Uterus (tissue), 4 donors: ENCODE measurements around the gene BACH2. TPM values are rescaled to one million over a fixed set of nuclear protein-coding genes. Genes with fewer than 3 reads are reported as not detected.

ENCODE experiments used
- DNase-seq, 2 donors: peaks; one replicate each; pipeline ENCODE4 v3.0.0-alpha.2; 2019 to 2020
- H3K27ac ChIP-seq, 2 donors: fragments of 200-600 bp; sonication (generic); 1 replicate in 1 of 2; 2 replicates in 1 of 2; pipeline ENCODE4 v1.5.1; 2016 to 2018
- H3K27me3 ChIP-seq, 2 donors: fragments of 200-600 bp; sonication (generic); one replicate each; pipeline ENCODE4 v1.5.1; 2018 to 2019; ENCODE audit warnings: control low read depth in 1 of 2
- H3K36me3 ChIP-seq, 2 donors: fragments of 200-600 bp; sonication (generic); one replicate each; pipeline ENCODE4 v1.5.1; 2019; ENCODE audit warnings: control low read depth in 1 of 2
- H3K4me1 ChIP-seq, 2 donors: fragments of 200-600 bp; sonication (generic); one replicate each; pipeline ENCODE4 v1.5.1; 2018 to 2019; ENCODE audit warnings: control low read depth in 1 of 2
- H3K4me3 ChIP-seq, 2 donors: fragments of 200-600 bp; sonication (generic); 1 replicate in 1 of 2; 2 replicates in 1 of 2; pipeline ENCODE4 v1.5.1; 2018 to 2019; ENCODE audit warnings: mild to moderate bottlenecking in 1 of 2
- H3K9me3 ChIP-seq, 2 donors: fragments of 200-600 bp; sonication (generic); one replicate each; pipeline ENCODE4 v1.5.1; 2019; ENCODE audit warnings: control low read depth in 1 of 2
- POLR2A ChIP-seq, 2 donors: fragments of 450-650 bp; IDR thresholded peaks; one replicate each; pipeline ENCODE4 v1.6.1; 2016; ENCODE audit warnings: antibody characterized with exemption in 2 of 2, mild to moderate bottlenecking in 1 of 2, moderate library complexity in 1 of 2
- intact Hi-C: fragments of 100-400 bp; cut with DNase I; formaldehyde crosslinking; loops from one replicate; pipeline ENCODE4 v1.15.1; 2023; ENCODE audit warnings: low total_unique reads
- total RNA-seq, 4 donors: library from RNA; depleted of rRNA in 3 of 4; stranded (reverse); fragments of >200 nt in 3 of 4; gene quantifications; one replicate each; pipeline versions ENCODE4 v1.1.0 to v1.2.4, GENCODE V29; 2014 to 2023
- TF ChIP-seq, protein P1 (sequence below), 4 experiments: fragments of 200-600 bp in 2 of 4; fragments of 450-650 bp in 2 of 4; sonication (generic) in 2 of 4; IDR thresholded peaks; one replicate each; pipeline ENCODE4 v1.5.1; 2016 to 2019; ENCODE audit warnings: antibody characterized with exemption in 4 of 4, mild to moderate bottlenecking in 2 of 4, moderate library complexity in 1 of 4
- donor health status: DM: yes; HTN: yes; CAD: no.

BACH2 gene
- total RNA-seq, 4 donors from 2014 or later = 1.3 to 15.0 (median 9.7) TPM

DNA sequence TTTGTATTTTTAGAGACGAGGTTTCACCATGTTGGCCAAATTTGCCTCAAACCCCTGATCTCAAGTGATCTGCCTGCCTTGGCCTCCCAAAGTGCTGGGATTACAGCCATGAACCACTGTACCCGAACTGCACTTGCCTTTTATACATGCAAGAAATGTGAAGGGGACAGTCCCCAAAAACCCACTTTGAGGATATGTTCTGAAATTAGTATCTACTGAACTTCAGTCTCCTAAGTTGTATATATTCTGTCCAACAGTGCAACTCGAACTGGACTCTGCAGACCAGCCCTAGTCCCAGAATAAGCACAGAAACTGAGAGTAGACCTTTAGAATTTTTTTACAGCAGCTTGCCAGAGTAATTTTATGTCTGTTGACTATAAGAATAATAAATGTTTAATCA is 28.5 kb downstream of the BACH2 start:
- no peaks in the 10 kb centered on the region for H3K9me3 ChIP-seq
- H3K27ac ChIP-seq = no peak overlapping the region
- H3K4me1 ChIP-seq = peaks cover 0 to 7% of the 10 kb centered on the region in 2 donors
- H3K27me3 ChIP-seq = no peaks in the 10 kb centered on the region
- no peak overlapping the region for H3K4me3 ChIP-seq
- H3K36me3 ChIP-seq = no peaks in the 10 kb centered on the region
- TF ChIP-seq, protein P1, sequence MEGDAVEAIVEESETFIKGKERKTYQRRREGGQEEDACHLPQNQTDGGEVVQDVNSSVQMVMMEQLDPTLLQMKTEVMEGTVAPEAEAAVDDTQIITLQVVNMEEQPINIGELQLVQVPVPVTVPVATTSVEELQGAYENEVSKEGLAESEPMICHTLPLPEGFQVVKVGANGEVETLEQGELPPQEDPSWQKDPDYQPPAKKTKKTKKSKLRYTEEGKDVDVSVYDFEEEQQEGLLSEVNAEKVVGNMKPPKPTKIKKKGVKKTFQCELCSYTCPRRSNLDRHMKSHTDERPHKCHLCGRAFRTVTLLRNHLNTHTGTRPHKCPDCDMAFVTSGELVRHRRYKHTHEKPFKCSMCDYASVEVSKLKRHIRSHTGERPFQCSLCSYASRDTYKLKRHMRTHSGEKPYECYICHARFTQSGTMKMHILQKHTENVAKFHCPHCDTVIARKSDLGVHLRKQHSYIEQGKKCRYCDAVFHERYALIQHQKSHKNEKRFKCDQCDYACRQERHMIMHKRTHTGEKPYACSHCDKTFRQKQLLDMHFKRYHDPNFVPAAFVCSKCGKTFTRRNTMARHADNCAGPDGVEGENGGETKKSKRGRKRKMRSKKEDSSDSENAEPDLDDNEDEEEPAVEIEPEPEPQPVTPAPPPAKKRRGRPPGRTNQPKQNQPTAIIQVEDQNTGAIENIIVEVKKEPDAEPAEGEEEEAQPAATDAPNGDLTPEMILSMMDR (IDR thresholded peaks at IDR 0.05) = no peak
- TF ChIP-seq POLR2A (IDR thresholded peaks at IDR 0.05) = no peak
- intact Hi-C loops = no loop called here
- no peak for DNase-seq

DNA sequence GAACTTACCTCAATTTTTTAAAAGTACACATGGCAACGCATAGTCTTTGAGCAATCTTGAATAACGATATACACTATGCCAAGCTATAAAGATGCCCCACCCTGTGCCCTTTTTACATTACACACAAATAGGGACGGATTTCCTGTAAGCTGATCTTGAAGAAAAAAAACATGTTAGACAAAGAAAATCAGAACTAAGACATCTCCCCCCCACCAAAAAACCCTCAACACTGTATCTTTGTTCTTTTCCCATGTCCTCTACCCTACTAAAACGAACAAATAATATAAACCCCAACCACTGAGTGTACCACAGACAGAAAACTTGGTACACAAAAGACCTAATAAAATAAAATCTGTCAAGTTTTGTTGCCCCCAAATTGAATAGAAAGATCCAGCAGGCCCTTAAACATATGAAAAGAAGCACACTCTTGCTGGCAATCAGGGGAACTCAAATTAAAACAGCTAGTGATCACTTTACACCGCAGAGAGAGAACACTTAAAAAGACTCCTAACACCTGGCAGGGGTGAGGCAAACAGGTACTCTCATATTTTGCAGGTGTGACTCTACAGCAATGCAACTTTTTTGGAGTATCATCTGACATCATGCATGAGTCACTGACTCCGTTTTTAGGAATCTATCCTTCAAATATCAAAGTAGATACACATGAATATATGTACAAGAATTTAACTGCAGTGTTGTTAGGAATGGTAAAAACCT is 29.6 kb downstream of the BACH2 start:
- no peaks in the 10 kb centered on the region for H3K27me3 ChIP-seq
- intact Hi-C loops = no loop called here

DNA sequence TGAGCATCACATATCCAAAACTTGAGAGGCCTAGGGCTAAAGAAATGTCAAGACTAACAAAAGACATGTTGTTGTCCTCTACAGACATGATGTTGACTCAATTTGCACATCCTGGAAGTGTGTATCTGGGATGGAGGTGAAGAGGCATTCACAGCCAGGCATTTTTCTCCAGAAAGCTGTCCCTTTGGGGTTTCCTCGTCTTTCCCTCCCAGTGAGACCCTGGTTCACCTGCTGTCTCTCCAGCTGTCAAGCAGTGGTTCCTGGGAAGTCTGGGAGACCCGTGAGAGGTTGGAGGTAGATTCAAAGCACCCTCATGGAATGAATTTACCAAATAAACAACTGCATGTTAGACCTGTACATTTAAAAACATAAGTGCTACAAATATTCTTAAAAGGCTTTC is 32.1 kb downstream of the BACH2 start:
- H3K9me3 ChIP-seq = no peaks in the 10 kb centered on the region
- H3K36me3 ChIP-seq = no peaks in the 10 kb centered on the region
- no peak overlapping the region for H3K27ac ChIP-seq
- TF ChIP-seq, protein P1 (IDR thresholded peaks at IDR 0.05) = no peak
- no peak for TF ChIP-seq POLR2A (IDR thresholded peaks at IDR 0.05)
- DNase-seq = no peak
- intact Hi-C loops = no loop called here
- H3K4me1 ChIP-seq = peaks cover 0 to 7% of the 10 kb centered on the region in 2 donors
- no peaks in the 10 kb centered on the region for H3K27me3 ChIP-seq
- H3K4me3 ChIP-seq = no peak overlapping the region

More for the DNA sequence above, 29.6 kb downstream of the BACH2 start:
- Histone ChIP-seq H3K36me3 (no peaks in the 10 kb centered on the region), H3K27ac (no peak overlapping the region), H3K4me3 (no peak overlapping the region), H3K9me3 (no peaks in the 10 kb centered on the region), H3K4me1 (peaks cover 0 to 7% of the 10 kb centered on the region in 2 donors)
- DNase-seq = no peak
- no peak for TF ChIP-seq POLR2A (IDR thresholded peaks at IDR 0.05)
- TF ChIP-seq, protein P1 (IDR thresholded peaks at IDR 0.05) = no peak

DNA sequence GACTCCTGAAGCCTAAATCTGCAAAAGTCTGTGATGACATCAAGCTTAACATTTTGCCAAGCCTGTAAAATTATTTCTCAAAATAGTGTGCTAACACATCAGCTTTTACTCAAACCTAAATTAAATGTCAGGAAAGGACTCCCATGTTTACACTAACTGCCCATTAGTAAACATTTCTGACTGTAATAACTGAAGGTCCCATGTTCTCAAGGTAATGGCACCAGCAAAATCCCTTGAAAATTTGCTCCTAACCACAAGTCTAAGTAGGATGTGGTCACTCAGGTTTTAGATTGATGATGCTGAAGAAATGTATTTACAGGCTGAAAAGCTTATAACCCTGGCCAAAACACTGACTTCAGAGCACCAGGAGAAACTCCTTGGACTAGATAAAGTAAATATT is 33.0 kb downstream of the BACH2 start:
- H3K36me3 ChIP-seq = no peaks in the 10 kb centered on the region
- no peak overlapping the region for H3K4me3 ChIP-seq
- no peaks in the 10 kb centered on the region for H3K27me3 ChIP-seq
- H3K9me3 ChIP-seq = no peaks in the 10 kb centered on the region
- DNase-seq = no peak
- peaks cover 0 to 7% of the 10 kb centered on the region in 2 donors for H3K4me1 ChIP-seq
- intact Hi-C loops = no loop called here
- H3K27ac ChIP-seq = peak overlapping the region in 1 of 2 donors; percentile 36
- TF ChIP-seq, protein P1 (IDR thresholded peaks at IDR 0.05) = no peak
- no peak for TF ChIP-seq POLR2A (IDR thresholded peaks at IDR 0.05)

DNA sequence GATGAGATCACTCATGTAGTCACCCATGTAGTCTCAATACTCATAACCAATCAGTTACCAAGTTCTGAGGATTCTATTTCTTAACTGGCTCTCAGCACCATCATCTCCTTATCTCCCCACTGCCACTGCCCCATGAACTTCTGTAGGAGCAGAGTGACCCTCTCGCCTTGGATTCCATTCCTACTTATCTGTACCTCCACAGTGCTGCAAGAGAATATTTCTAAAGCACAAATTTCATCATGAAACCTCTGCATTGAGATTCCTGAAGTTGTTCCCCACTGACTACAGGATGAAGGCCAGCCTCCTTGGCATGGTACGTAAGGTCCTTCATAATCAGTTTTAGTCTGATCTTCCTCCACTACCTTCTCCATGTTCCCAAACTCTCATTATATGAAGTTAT is 34.8 kb downstream of the BACH2 start:
- Histone ChIP-seq H3K9me3 (no peaks in the 10 kb centered on the region), H3K27me3 (no peaks in the 10 kb centered on the region), H3K36me3 (no peaks in the 10 kb centered on the region), H3K4me3 (no peak overlapping the region), H3K4me1 (peaks cover 0 to 7% of the 10 kb centered on the region in 2 donors), H3K27ac (no peak overlapping the region)
- DNase-seq = no peak
- intact Hi-C loops = no loop called here
- TF ChIP-seq POLR2A (IDR thresholded peaks at IDR 0.05) = no peak

DNA sequence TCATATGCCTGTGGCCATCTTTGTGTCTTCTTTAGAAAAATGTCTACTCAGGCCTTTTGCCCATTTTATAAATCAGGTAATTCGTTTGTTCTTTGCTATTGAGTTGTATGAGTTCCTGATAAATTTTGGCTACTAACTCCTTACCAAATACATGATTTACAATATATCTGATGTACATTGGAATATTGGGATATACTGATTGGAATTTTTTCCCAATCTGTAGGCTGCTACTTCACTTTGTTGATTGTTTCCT is 39.2 kb downstream of the BACH2 start:
- Histone ChIP-seq H3K9me3 (no peaks in the 10 kb centered on the region), H3K4me3 (no peak overlapping the region), H3K4me1 (no peaks in the 10 kb centered on the region), H3K27ac (peak overlapping the region; percentile 29 to 38), H3K27me3 (no peaks in the 10 kb centered on the region), H3K36me3 (no peaks in the 10 kb centered on the region)
- no peak for DNase-seq
- intact Hi-C loops = no loop called here
- TF ChIP-seq POLR2A (IDR thresholded peaks at IDR 0.05) = no peak
- TF ChIP-seq, protein P1 (IDR thresholded peaks at IDR 0.05) = no peak
